Osteoblast (primary cell): Measurements from ENCODE around the gene ADAMTSL1. TPM values are rescaled to one million over a fixed set of nuclear protein-coding genes. Genes with fewer than 3 reads are reported as not detected.

Experiments
- DNase-seq: peaks from one replicate; pipeline ENCODE4 v3.0.0; 2011; ENCODE audit warnings: low spot score, mixed read lengths; ENCODE audit not compliant: insufficient read length; ENCODE audit errors: missing footprints
- H2AFZ ChIP-seq: 2 replicates; pipeline ENCODE4 v1.6.0; 2011; ENCODE audit warnings: mild to moderate bottlenecking, low read length
- H3K27ac ChIP-seq: 2 replicates; pipeline ENCODE4 v1.5.1; 2011; ENCODE audit warnings: mild to moderate bottlenecking, low read depth, low read length, moderate library complexity
- H3K27me3 ChIP-seq: 2 replicates; pipeline ENCODE4 v1.6.0; 2012; ENCODE audit warnings: mild to moderate bottlenecking, control low read depth, inconsistent platforms, low read length, moderate library complexity; ENCODE audit not compliant: insufficient read depth
- H3K36me3 ChIP-seq: 2 replicates; pipeline ENCODE4 v1.5.1; 2011; ENCODE audit warnings: mild to moderate bottlenecking, low read length, control low read depth, moderate library complexity; ENCODE audit not compliant: insufficient read depth
- H3K4me1 ChIP-seq: 2 replicates; pipeline ENCODE4 v1.5.1; 2011; ENCODE audit warnings: mild to moderate bottlenecking, low read length, control low read depth, moderate library complexity; ENCODE audit not compliant: insufficient read depth
- H3K4me2 ChIP-seq: 2 replicates; pipeline ENCODE4 v1.6.0; 2011; ENCODE audit warnings: mild to moderate bottlenecking, low read length; ENCODE audit not compliant: insufficient read depth
- H3K4me3 ChIP-seq: fragments of 200-600 bp; sonication (generic); 3 replicates; pipeline ENCODE4 v1.5.1; 2012; ENCODE audit warnings: mild to moderate bottlenecking, low read length, inconsistent platforms; ENCODE audit not compliant: insufficient read depth
- H3K79me2 ChIP-seq: 2 replicates; pipeline ENCODE4 v1.6.0; 2012; ENCODE audit warnings: mild to moderate bottlenecking, low read length, control low read depth, inconsistent platforms; ENCODE audit not compliant: insufficient read depth
- H3K9me3 ChIP-seq: 2 replicates; pipeline ENCODE4 v1.5.1; 2011; ENCODE audit warnings: low read depth, low read length, control low read depth
- H4K20me1 ChIP-seq: 2 replicates; pipeline ENCODE4 v1.6.0; 2012; ENCODE audit warnings: mild to moderate bottlenecking, low read length, control low read depth; ENCODE audit not compliant: insufficient read depth
- total RNA-seq: library from RNA; depleted of rRNA; stranded (reverse); fragments of >200 nt; gene quantifications from 2 replicates; pipeline ENCODE4 v1.2.3, GENCODE V29; 2012
- TF ChIP-seq, protein P1 (sequence below): IDR thresholded peaks from 2 replicates; pipeline ENCODE4 v1.5.1; 2011; ENCODE audit warnings: mild to moderate bottlenecking, low read depth, low read length, moderate library complexity; ENCODE audit errors: extremely low read depth

ADAMTSL1 gene
- total RNA-seq, 1 donor = 54.3 TPM

GRCh38 chr9:18623221-18624079, 149.5 kb downstream of the ADAMTSL1 start:
- peaks cover 46% of the 10 kb centered on the region for H3K79me2 ChIP-seq
- H2AFZ ChIP-seq = no peak overlapping the region
- H4K20me1 ChIP-seq = no peaks in the 10 kb centered on the region
- H3K36me3 ChIP-seq = peaks cover 45% of the 10 kb centered on the region
- TF ChIP-seq, protein P1, sequence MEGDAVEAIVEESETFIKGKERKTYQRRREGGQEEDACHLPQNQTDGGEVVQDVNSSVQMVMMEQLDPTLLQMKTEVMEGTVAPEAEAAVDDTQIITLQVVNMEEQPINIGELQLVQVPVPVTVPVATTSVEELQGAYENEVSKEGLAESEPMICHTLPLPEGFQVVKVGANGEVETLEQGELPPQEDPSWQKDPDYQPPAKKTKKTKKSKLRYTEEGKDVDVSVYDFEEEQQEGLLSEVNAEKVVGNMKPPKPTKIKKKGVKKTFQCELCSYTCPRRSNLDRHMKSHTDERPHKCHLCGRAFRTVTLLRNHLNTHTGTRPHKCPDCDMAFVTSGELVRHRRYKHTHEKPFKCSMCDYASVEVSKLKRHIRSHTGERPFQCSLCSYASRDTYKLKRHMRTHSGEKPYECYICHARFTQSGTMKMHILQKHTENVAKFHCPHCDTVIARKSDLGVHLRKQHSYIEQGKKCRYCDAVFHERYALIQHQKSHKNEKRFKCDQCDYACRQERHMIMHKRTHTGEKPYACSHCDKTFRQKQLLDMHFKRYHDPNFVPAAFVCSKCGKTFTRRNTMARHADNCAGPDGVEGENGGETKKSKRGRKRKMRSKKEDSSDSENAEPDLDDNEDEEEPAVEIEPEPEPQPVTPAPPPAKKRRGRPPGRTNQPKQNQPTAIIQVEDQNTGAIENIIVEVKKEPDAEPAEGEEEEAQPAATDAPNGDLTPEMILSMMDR = no peak
- no peaks in the 10 kb centered on the region for H3K27me3 ChIP-seq
- H3K27ac ChIP-seq = peak overlapping the region; percentile 37
- H3K4me3 ChIP-seq = no peak overlapping the region
- no peak overlapping the region for H3K4me2 ChIP-seq
- no peak for DNase-seq
- H3K9me3 ChIP-seq = no peaks in the 10 kb centered on the region
- no peaks in the 10 kb centered on the region for H3K4me1 ChIP-seq

DNA sequence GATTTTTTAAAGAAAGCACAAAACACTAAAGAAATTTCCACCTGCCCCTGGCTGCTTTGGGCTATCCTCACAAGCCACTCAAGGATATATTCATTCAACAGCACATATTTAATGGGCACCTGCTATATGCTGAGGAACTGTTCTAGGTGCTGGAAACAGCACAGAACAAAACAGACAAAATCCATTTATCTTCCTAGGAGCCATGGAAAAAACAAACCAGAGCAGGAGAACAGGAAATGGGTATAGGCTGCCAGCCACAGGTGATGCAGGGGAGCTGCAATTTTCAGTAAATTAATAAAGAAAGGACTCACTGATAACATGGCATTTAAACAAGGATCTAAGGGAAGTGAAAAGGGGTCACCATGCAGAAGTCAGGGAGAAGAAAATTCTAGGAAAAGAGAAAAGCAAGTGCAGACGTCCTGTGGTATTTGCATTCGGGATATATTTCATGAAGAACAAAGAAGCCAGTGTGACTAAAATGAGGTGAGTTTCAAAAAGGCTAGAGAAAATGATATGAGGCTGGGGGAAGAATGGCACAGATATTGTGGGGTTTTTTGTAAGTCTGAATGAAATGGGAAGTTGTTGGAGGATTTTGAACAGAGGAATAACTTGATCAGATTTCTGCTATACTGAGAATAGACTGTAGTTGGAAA, 152.2 kb downstream of the ADAMTSL1 start:
- peaks cover 69% of the 10 kb centered on the region for H3K79me2 ChIP-seq
- H3K4me3 ChIP-seq = no peak overlapping the region
- H4K20me1 ChIP-seq = no peaks in the 10 kb centered on the region
- DNase-seq = no peak
- no peaks in the 10 kb centered on the region for H3K9me3 ChIP-seq
- peaks cover 45% of the 10 kb centered on the region for H3K36me3 ChIP-seq
- no peak overlapping the region for H2AFZ ChIP-seq
- no peaks in the 10 kb centered on the region for H3K27me3 ChIP-seq
- H3K27ac ChIP-seq = no peak overlapping the region
- no peak overlapping the region for H3K4me2 ChIP-seq
- TF ChIP-seq, protein P1 = no peak
- H3K4me1 ChIP-seq = peaks cover 11% of the 10 kb centered on the region

- no peak overlapping the region for H3K27ac ChIP-seq
- H3K79me2 ChIP-seq = peaks cover 54% of the 10 kb centered on the region
- no peaks in the 10 kb centered on the region for H3K27me3 ChIP-seq
- no peaks in the 10 kb centered on the region for H4K20me1 ChIP-seq
- no peak overlapping the region for H2AFZ ChIP-seq
- peaks cover 38% of the 10 kb centered on the region for H3K4me1 ChIP-seq
- no peak overlapping the region for H3K4me2 ChIP-seq
- TF ChIP-seq, protein P1 = no peak
- no peak overlapping the region for H3K4me3 ChIP-seq
- H3K9me3 ChIP-seq = no peaks in the 10 kb centered on the region
- peaks cover 25% of the 10 kb centered on the region for H3K36me3 ChIP-seq
- no peak for DNase-seq
Observed at GRCh38 chr9:18629136-18629535, 155.2 kb downstream of the ADAMTSL1 start.

DNA sequence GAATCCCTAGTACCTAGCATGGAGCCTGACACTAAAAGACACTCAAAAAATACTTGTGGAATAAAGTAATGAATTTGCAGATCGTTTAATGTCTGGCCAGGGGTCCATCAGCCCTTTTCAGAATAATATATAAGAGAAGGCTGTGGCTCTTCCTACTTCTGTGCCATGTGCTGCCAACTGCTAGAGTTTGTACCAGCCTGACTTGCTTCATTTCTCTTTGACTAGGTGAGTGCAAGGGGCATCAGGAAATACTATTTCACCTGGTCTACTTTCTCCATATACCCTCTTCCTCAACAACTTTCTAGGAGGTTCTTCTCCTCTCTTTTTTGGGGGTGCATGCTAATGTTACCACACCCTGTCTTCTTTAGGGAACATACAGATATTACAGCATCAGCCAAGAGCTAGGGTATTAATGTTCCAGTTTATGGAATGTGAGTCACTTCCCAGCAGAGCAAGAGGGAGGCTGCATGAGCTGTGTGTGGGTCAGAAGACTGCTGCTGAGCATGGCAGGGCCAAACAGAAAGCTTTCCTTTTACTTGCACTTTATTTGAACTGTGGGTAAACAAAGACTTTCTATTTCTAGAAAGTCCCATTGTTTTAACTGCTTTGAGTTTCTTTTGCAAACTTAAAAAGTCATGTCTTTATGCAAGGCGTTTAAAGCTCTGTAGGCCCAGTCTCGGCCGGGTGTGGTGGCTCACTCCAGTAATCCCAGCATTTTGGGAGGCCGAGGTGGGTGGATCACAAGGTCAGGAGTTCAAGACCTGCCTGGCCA, 158.9 kb downstream of the ADAMTSL1 start:
- Histone ChIP-seq H3K4me2 (peak overlapping the region; percentile 72), H3K36me3 (peaks cover 14% of the 10 kb centered on the region), H3K27me3 (no peaks in the 10 kb centered on the region), H4K20me1 (no peaks in the 10 kb centered on the region), H3K27ac (peak overlapping the region; percentile 91), H3K9me3 (no peaks in the 10 kb centered on the region), H3K4me3 (peak overlapping the region; percentile 47), H3K4me1 (peaks cover 56% of the 10 kb centered on the region), H3K79me2 (peaks cover 52% of the 10 kb centered on the region), H2AFZ (no peak overlapping the region)
- peak; percentile 83 for DNase-seq
- TF ChIP-seq, protein P1 = no peak
